ENCODE data around the gene SPTBN1. TPM values are rescaled to one million over a fixed set of nuclear protein-coding genes. Genes with fewer than 3 reads are reported as not detected.

The SPTBN1 gene
- polyA plus RNA-seq, 2 of the 4 experiments (the other 2 are of a cell fraction), result 105 to 126 TPM

- FAIRE-seq, result no peak
- peak; percentile 22 to 41 for ATAC-seq
- Histone ChIP-seq H3K27ac (peak overlapping the region; percentile 28 to 87; a peak in 5 of 6 replicates), H3K4me1 (peaks cover 62% of the 10 kb centered on the region), H3K4me3 (no peak overlapping the region), H3K9me3 (no peaks in the 10 kb centered on the region), H3K4me2 (peak overlapping the region; percentile 12; the same call in 1 of the 3 replicates)
- POLR2A ChIA-PET, result no interaction called here
- peak; percentile 69 to 89 for DNase-seq (ENCODE audit: low read depth in 1 of 2, low spot score in 1 of 2)
- CTCF ChIA-PET, result interaction anchor here (0.9 to 1.8 kb wide), 7 partner anchors 9 to 523 kb away, joined by 3 to 6 read pairs (median 3); no protein-coding TSS in a partner anchor
- TF ChIP-seq HES2 (IDR thresholded peaks at IDR 0.05) (no peak), HMGXB4 (CRISPR knock-in tag; IDR thresholded peaks at IDR 0.05; ENCODE audit: borderline replicate concordance) (no peak), BHLHE40 (IDR thresholded peaks at IDR 0.05; ENCODE audit: low read depth, low read length) (peak; percentile 57), CEBPB (IDR thresholded peaks at IDR 0.05) (peak; percentile 54 to 88; a peak in 3 of 4 replicates), EHMT2 (IDR thresholded peaks at IDR 0.05; ENCODE audit: low read depth) (no peak), MAX (IDR thresholded peaks at IDR 0.05) (peak; percentile 98), FOSL2 (IDR thresholded peaks at IDR 0.05) (peak; percentile 21; the same call in 1 of the 2 replicates), FOSL2 (CRISPR knock-in tag; IDR thresholded peaks at IDR 0.05) (peak; percentile 79), USF2 (IDR thresholded peaks at IDR 0.05) (peak; percentile 90), ZFP36 (IDR thresholded peaks at IDR 0.05; ENCODE audit: borderline replicate concordance, partially characterized antibody) (no peak), JUNB (IDR thresholded peaks at IDR 0.05) (peak; percentile 47; the same call in 1 of the 2 replicates), ZSCAN20 (CRISPR knock-in tag; IDR thresholded peaks at IDR 0.05) (no peak), MAZ (IDR thresholded peaks at IDR 0.05; ENCODE audit: borderline replicate concordance, low read depth, low read length) (no peak), FOXS1 (CRISPR knock-in tag; IDR thresholded peaks at IDR 0.05) (no peak), HOXB13 (CRISPR knock-in tag; IDR thresholded peaks at IDR 0.05; ENCODE audit: low read depth) (no peak; the same call in 1 of the 2 replicates), ATOH8 (CRISPR knock-in tag; IDR thresholded peaks at IDR 0.05; ENCODE audit: low read depth) (peak; percentile 83; the same call in 1 of the 2 replicates), BCL3 (IDR thresholded peaks at IDR 0.05) (peak; percentile 36; the same call in 1 of the 3 replicates), HOXA7 (CRISPR knock-in tag; IDR thresholded peaks at IDR 0.05) (no peak), GATA3 (IDR thresholded peaks at IDR 0.05; ENCODE audit: borderline replicate concordance) (peak; percentile 67; the same call in 1 of the 2 replicates), RFX5 (IDR thresholded peaks at IDR 0.05) (no peak), HOXB5 (CRISPR knock-in tag; IDR thresholded peaks at IDR 0.05) (no peak), MYC (IDR thresholded peaks at IDR 0.05; ENCODE audit: borderline replicate concordance, low read length) (peak; percentile 96), KDM5A (IDR thresholded peaks at IDR 0.05) (no peak), TFCP2L1 (CRISPR knock-in tag; IDR thresholded peaks at IDR 0.05) (no peak), POLR2AphosphoS2 (conservative IDR thresholded peaks at IDR 0.05; ENCODE audit: low read length) (0 out of 2 replicates have a peak, but pooled peaks have one; percentile 33), JUN (IDR thresholded peaks at IDR 0.05) (peak in 1 of 2 experiments; percentile 28; a peak in 2 of 5 replicates), PHF8 (IDR thresholded peaks at IDR 0.05; ENCODE audit: borderline replicate concordance, low read depth) (no peak), RARB (CRISPR knock-in tag; IDR thresholded peaks at IDR 0.05) (peak; percentile 59; the same call in 1 of the 2 replicates), NR3C1 (IDR thresholded peaks at IDR 0.05) (no peak), EP300 (IDR thresholded peaks at IDR 0.05) (peak in 1 of 2 experiments; percentile 49; a peak in 1 of 5 replicates)
- WGBS (ENCODE audit: missing lambda C conversion rate), result 56% methylated on average over 11 of the region's 11 CpGs
Measured at GRCh38 chr2:54629914-54630857, 174.1 kb downstream of the SPTBN1 start.
